SK-N-SH (cell line): ENCODE data around the gene LYRM4. TPM values are rescaled to one million over a fixed set of nuclear protein-coding genes. Genes with fewer than 3 reads are reported as not detected.

ENCODE experiments used
- CTCF ChIA-PET: fragments of 300-600, 350-600 bp; formaldehyde crosslinking; extraction: SDS; loops from one replicate; lab custom pipeline; 2021; lab: Yijun Ruan, JAX
- POLR2A ChIA-PET: fragments of 350-600 bp; sonication (Branson Sonifier 250); formaldehyde crosslinking; extraction: SDS; loops from one replicate; lab custom pipeline; 2020; ENCODE audit warnings: antibody characterized with exemption, inconsistent platforms; lab: Yijun Ruan, JAX
- DNase-seq: peaks from one replicate; pipeline ENCODE4 v3.0.0; 2012
- H2AFZ ChIP-seq: fragments of 200-600 bp; sonication (generic); 2 replicates; pipeline ENCODE4 v1.8.1; 2016; ENCODE audit warnings: antibody characterized with exemption, mild to moderate bottlenecking, low read depth
- H3F3A ChIP-seq: fragments of 200-600 bp; sonication (generic); replicated peaks from 2 replicates; pipeline ENCODE3; 2016; ENCODE audit warnings: antibody characterized with exemption, mild to moderate bottlenecking; ENCODE audit not compliant: insufficient read depth
- H3K27ac ChIP-seq, 2 experiments: fragments of 200-500 bp in 1 of 2; fragments of 200-600 bp in 1 of 2; sonication (Bioruptor generic) in 1 of 2; sonication (generic), shearing (Covaris generic) in 1 of 2; 2 replicates each; pipeline versions ENCODE4 v1.5.1 to v1.6.1; 2014 to 2016; ENCODE audit warnings: low read depth in 2 of 2, inconsistent platforms in 1 of 2, low read length in 1 of 2, mild to moderate bottlenecking in 1 of 2, mixed read lengths in 1 of 2
- H3K27me3 ChIP-seq: fragments of 200-600 bp; sonication (generic), shearing (Covaris generic); 2 replicates; pipeline ENCODE4 v1.6.1; 2016; ENCODE audit warnings: mixed run types; ENCODE audit not compliant: insufficient read depth
- H3K36me3 ChIP-seq, 2 experiments: fragments of 200-500 bp in 1 of 2; fragments of 200-600 bp in 1 of 2; sonication (Bioruptor generic) in 1 of 2; sonication (generic) in 1 of 2; replicated peaks in 1 of 2; 2 replicates each; pipeline versions ENCODE3 to v1.5.1; 2014 to 2016; ENCODE audit warnings: low read length in 1 of 2, mild to moderate bottlenecking in 1 of 2; ENCODE audit not compliant: insufficient read depth in 2 of 2, control insufficient read depth in 1 of 2
- H3K4me1 ChIP-seq, 2 experiments: fragments of 200-500 bp in 1 of 2; fragments of 200-600 bp in 1 of 2; sonication (Bioruptor generic) in 1 of 2; sonication (generic), shearing (Covaris generic) in 1 of 2; 2 replicates each; pipeline versions ENCODE4 v1.5.1 to v1.6.1; 2014 to 2016; ENCODE audit warnings: low read depth in 1 of 2, low read length in 1 of 2, mixed run types in 1 of 2; ENCODE audit not compliant: insufficient read depth in 2 of 2, control insufficient read depth in 1 of 2
- H3K4me2 ChIP-seq: fragments of 200-600 bp; sonication (generic), shearing (Covaris generic); 2 replicates; pipeline ENCODE4 v1.6.1; 2017; ENCODE audit warnings: mixed run types
- H3K4me3 ChIP-seq, 2 experiments: fragments of 200-500 bp in 1 of 2; fragments of 200-600 bp in 1 of 2; sonication (Bioruptor generic) in 1 of 2; sonication (generic), shearing (Covaris generic) in 1 of 2; 2 replicates each; pipeline versions ENCODE4 v1.5.1 to v1.8.1; 2014 to 2016; ENCODE audit warnings: low read depth in 2 of 2, inconsistent platforms in 1 of 2, low read length in 1 of 2, mild to moderate bottlenecking in 1 of 2, mixed read lengths in 1 of 2, moderate library complexity in 1 of 2
- H3K79me2 ChIP-seq: fragments of 200-600 bp; sonication (generic); 2 replicates; pipeline ENCODE4 v1.8.1; 2017; ENCODE audit warnings: mild to moderate bottlenecking; ENCODE audit not compliant: insufficient read depth
- H3K9ac ChIP-seq: fragments of 200-600 bp; sonication (generic); 2 replicates; pipeline ENCODE4 v1.6.1; 2017; ENCODE audit warnings: mixed run types
- H3K9me2 ChIP-seq: fragments of 200-600 bp; sonication (generic); 2 replicates; pipeline ENCODE4 v1.6.1; 2017; ENCODE audit warnings: mixed run types
- H3K9me3 ChIP-seq: fragments of 200-600 bp; sonication (generic); 2 replicates; pipeline ENCODE4 v1.6.1; 2017; ENCODE audit warnings: mixed run types, mild to moderate bottlenecking, moderate library complexity
- H4K20me1 ChIP-seq: fragments of 200-600 bp; sonication (generic); 2 replicates; pipeline ENCODE4 v1.6.1; 2017; ENCODE audit warnings: mild to moderate bottlenecking, mixed run types; ENCODE audit not compliant: insufficient read depth
- EP300 ChIP-seq, 2 experiments: IDR thresholded peaks; 2 replicates each; pipeline versions ENCODE4 v1.4.0 to v1.6.1; 2012; ENCODE audit warnings: borderline replicate concordance in 1 of 2, low read depth in 1 of 2, low read length in 1 of 2
- GABPA ChIP-seq: IDR thresholded peaks from 2 replicates; pipeline ENCODE4 v1.4.0; 2012; ENCODE audit warnings: low read depth, mild to moderate bottlenecking
- GATA2 ChIP-seq: sonication (generic); formaldehyde crosslinking; IDR thresholded peaks from 2 replicates; pipeline ENCODE4 v1.5.0; 2020; ENCODE audit warnings: mild to moderate bottlenecking, missing genetic modification reagents
- NFIC ChIP-seq: IDR thresholded peaks from 2 replicates; pipeline ENCODE4 v1.4.0; 2012; ENCODE audit warnings: borderline replicate concordance
- RFX5 ChIP-seq: IDR thresholded peaks from 2 replicates; pipeline ENCODE4 v1.6.1; 2012; ENCODE audit warnings: mild to moderate bottlenecking, improper control_type of control experiment, low read length
- SMC3 ChIP-seq: IDR thresholded peaks from 2 replicates; pipeline ENCODE4 v1.6.1; 2012; ENCODE audit warnings: low read depth, low read length, improper control_type of control experiment
- TAF1 ChIP-seq: IDR thresholded peaks from 2 replicates; pipeline ENCODE4 v1.6.1; 2012; ENCODE audit warnings: low read depth, mild to moderate bottlenecking, low read length, moderate library complexity, borderline replicate concordance
- TCF12 ChIP-seq: IDR thresholded peaks from 2 replicates; pipeline ENCODE4 v1.4.0; 2012
- TEAD4 ChIP-seq: IDR thresholded peaks from 2 replicates; pipeline ENCODE4 v1.4.0; 2012; ENCODE audit warnings: mild to moderate bottlenecking, borderline replicate concordance; ENCODE audit not compliant: insufficient read depth
- WGBS: methylation state at CpG from one replicate; pipeline ENCODE4 v1.1.6; 2017; ENCODE audit warnings: low lambda C conversion rate; 5-methylcytosine and 5-hydroxymethylcytosine counted together
- polyA plus RNA-seq, 3 experiments: library from polyadenylated mRNA; depleted of rRNA; stranded (reverse); fragments of >200 nt; gene quantifications; 2 replicates each; pipeline ENCODE4 v1.2.3, GENCODE V29; 2012
- TF ChIP-seq, protein P1 (sequence below): IDR thresholded peaks from 2 replicates; pipeline ENCODE4 v1.4.0; 2012; ENCODE audit warnings: low read depth
- TF ChIP-seq, protein P2 (sequence below): IDR thresholded peaks from 2 replicates; pipeline ENCODE4 v1.4.0; 2012; ENCODE audit warnings: low read depth, borderline replicate concordance
- TF ChIP-seq, protein P3 (sequence below): fragments of 200-600 bp; sonication (generic); IDR thresholded peaks from 2 replicates; pipeline ENCODE4 v1.6.1; 2017; ENCODE audit warnings: antibody characterized with exemption, mild to moderate bottlenecking, moderate library complexity
- TF ChIP-seq, protein P4 (sequence below): fragments of 150-350 bp; IDR thresholded peaks from 2 replicates; pipeline ENCODE4 v1.6.1; 2016; ENCODE audit warnings: mild to moderate bottlenecking, low read depth, low read length

The LYRM4 gene
- polyA plus RNA-seq, 1 of the 3 experiments (the other 2 are of a cell fraction), result 37.2 TPM

DNA sequence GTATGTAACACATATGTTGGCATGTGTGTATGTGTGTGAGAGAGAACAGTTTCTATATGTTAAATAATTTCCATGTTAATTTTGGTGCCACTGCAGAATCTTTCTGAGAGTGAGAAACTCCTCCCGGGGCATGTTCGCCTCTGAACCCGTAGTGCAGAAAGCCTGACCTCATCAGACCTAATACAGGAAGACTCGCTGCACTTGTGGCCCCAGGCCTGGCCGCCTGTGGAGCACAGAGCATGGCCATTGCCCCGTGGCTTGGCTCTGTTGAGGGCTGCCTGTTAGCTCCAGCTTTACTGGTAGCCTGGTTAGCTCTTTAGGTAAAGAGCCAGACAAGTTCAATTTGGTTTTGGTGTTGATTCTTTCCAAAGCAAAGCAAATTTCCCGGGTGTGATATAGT lies 26.0 kb upstream of the LYRM4 start:
- peaks cover under 1 to 3% of the 10 kb centered on the region in 2 experiments; a peak in 2 of 4 replicates for H3K4me1 ChIP-seq
- peaks cover 13% of the 10 kb centered on the region for H4K20me1 ChIP-seq
- H3K4me2 ChIP-seq, result no peak overlapping the region
- 89% methylated on average over 7 of the region's 7 CpGs for WGBS
- H3K9ac ChIP-seq, result no peak overlapping the region
- H3K36me3 ChIP-seq, result no peaks in the 10 kb centered on the region
- no peaks in the 10 kb centered on the region for H3K9me3 ChIP-seq
- POLR2A ChIA-PET, result no interaction called here
- H3K9me2 ChIP-seq, result no peaks in the 10 kb centered on the region
- TF ChIP-seq GATA2 (CRISPR knock-in tag), result no peak
- TF ChIP-seq, protein P1, sequence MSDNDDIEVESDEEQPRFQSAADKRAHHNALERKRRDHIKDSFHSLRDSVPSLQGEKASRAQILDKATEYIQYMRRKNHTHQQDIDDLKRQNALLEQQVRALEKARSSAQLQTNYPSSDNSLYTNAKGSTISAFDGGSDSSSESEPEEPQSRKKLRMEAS, result no peak
- no peak for TF ChIP-seq EP300 (IDR thresholded peaks at IDR 0.05; ENCODE audit: borderline replicate concordance in 1 of 2, low read depth in 1 of 2, low read length in 1 of 2)
- TF ChIP-seq, protein P2, sequence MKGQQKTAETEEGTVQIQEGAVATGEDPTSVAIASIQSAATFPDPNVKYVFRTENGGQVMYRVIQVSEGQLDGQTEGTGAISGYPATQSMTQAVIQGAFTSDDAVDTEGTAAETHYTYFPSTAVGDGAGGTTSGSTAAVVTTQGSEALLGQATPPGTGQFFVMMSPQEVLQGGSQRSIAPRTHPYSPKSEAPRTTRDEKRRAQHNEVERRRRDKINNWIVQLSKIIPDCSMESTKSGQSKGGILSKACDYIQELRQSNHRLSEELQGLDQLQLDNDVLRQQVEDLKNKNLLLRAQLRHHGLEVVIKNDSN, result no peak
- TF ChIP-seq TAF1, result no peak
- TF ChIP-seq, protein P3, sequence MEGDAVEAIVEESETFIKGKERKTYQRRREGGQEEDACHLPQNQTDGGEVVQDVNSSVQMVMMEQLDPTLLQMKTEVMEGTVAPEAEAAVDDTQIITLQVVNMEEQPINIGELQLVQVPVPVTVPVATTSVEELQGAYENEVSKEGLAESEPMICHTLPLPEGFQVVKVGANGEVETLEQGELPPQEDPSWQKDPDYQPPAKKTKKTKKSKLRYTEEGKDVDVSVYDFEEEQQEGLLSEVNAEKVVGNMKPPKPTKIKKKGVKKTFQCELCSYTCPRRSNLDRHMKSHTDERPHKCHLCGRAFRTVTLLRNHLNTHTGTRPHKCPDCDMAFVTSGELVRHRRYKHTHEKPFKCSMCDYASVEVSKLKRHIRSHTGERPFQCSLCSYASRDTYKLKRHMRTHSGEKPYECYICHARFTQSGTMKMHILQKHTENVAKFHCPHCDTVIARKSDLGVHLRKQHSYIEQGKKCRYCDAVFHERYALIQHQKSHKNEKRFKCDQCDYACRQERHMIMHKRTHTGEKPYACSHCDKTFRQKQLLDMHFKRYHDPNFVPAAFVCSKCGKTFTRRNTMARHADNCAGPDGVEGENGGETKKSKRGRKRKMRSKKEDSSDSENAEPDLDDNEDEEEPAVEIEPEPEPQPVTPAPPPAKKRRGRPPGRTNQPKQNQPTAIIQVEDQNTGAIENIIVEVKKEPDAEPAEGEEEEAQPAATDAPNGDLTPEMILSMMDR, result no peak
- TF ChIP-seq RFX5, result no peak
- TF ChIP-seq TEAD4, result no peak
- no peak for TF ChIP-seq SMC3
- TF ChIP-seq NFIC, result no peak
- TF ChIP-seq GABPA, result no peak
- TF ChIP-seq, protein P4, sequence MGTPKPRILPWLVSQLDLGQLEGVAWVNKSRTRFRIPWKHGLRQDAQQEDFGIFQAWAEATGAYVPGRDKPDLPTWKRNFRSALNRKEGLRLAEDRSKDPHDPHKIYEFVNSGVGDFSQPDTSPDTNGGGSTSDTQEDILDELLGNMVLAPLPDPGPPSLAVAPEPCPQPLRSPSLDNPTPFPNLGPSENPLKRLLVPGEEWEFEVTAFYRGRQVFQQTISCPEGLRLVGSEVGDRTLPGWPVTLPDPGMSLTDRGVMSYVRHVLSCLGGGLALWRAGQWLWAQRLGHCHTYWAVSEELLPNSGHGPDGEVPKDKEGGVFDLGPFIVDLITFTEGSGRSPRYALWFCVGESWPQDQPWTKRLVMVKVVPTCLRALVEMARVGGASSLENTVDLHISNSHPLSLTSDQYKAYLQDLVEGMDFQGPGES, result no peak
- no peak overlapping the region for H3K27ac ChIP-seq
- no peak overlapping the region for H2AFZ ChIP-seq
- no peak for DNase-seq
- no peaks in the 10 kb centered on the region for H3K27me3 ChIP-seq
- peaks cover 18% of the 10 kb centered on the region for H3K79me2 ChIP-seq
- CTCF ChIA-PET, result interaction anchor here (1.3 kb wide), 1 partner anchor 71 kb away, joined by 4 read pairs; no protein-coding TSS in a partner anchor
- no peaks in the 10 kb centered on the region for H3F3A ChIP-seq
- H3K4me3 ChIP-seq, result no peak overlapping the region

DNA sequence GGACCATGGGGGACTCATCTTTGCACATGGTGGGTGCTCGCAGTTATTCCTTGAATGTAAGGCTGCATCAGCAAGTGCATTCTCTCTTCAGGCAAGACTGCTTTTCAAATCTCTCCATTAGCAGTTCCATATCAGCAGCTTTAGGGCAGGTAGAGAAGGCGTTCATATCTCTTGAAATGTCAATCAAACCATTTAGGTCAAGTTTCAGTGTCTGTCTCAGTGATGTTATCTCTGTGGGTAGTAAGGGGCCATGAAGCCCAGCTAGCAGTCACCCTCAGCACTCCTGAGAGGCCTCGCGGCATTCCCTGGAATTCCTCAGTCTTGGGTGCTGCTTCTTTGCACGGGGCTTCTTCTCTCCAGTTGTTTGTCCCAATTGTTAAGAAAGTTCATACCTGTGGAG lies 24.8 kb upstream of the LYRM4 start:
- H3K9ac ChIP-seq, result no peak overlapping the region
- CTCF ChIA-PET, result no interaction called here
- no peak overlapping the region for H2AFZ ChIP-seq
- 95% methylated on average over 5 of the region's 5 CpGs for WGBS
- H3K9me3 ChIP-seq, result no peaks in the 10 kb centered on the region
- no peaks in the 10 kb centered on the region for H3F3A ChIP-seq
- H4K20me1 ChIP-seq, result peaks cover 13% of the 10 kb centered on the region
- H3K4me3 ChIP-seq, result no peak overlapping the region
- H3K27ac ChIP-seq, result no peak overlapping the region
- POLR2A ChIA-PET, result no interaction called here
- TF ChIP-seq TCF12 (no peak), TAF1 (no peak)
- no peaks in the 10 kb centered on the region for H3K27me3 ChIP-seq
- DNase-seq, result no peak
- H3K79me2 ChIP-seq, result peaks cover 11% of the 10 kb centered on the region
- peaks cover 0 to 3% of the 10 kb centered on the region in 2 experiments; a peak in 1 of 4 replicates for H3K4me1 ChIP-seq
- H3K4me2 ChIP-seq, result no peak overlapping the region
- H3K36me3 ChIP-seq, result no peaks in the 10 kb centered on the region
- H3K9me2 ChIP-seq, result no peaks in the 10 kb centered on the region
